ENCODE data around the gene MND1.

DNA sequence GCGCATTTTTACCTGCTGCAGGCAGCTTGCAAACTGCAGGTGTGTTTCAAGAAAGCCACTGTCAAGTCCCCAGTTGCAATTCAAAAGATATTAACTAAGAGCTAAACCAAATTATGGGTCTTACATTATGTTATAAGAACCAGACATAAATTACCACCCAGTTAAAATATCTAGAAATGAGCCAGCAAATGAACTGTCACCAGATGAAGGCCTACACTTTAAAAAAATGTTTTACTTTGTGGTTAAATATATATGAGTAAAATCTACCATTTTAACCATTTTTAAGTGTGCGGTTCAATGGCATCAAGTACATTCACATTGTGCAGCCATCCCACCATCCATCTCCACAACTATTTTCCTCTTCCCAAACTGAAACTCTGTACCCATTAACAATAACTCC, 89.7 kb downstream of the MND1 start:
- TF ChIP-seq EZH2 (IDR thresholded peaks at IDR 0.05; ENCODE audit: low read length, unreplicated experiment) = no peak
- TF ChIP-seq, protein P1, sequence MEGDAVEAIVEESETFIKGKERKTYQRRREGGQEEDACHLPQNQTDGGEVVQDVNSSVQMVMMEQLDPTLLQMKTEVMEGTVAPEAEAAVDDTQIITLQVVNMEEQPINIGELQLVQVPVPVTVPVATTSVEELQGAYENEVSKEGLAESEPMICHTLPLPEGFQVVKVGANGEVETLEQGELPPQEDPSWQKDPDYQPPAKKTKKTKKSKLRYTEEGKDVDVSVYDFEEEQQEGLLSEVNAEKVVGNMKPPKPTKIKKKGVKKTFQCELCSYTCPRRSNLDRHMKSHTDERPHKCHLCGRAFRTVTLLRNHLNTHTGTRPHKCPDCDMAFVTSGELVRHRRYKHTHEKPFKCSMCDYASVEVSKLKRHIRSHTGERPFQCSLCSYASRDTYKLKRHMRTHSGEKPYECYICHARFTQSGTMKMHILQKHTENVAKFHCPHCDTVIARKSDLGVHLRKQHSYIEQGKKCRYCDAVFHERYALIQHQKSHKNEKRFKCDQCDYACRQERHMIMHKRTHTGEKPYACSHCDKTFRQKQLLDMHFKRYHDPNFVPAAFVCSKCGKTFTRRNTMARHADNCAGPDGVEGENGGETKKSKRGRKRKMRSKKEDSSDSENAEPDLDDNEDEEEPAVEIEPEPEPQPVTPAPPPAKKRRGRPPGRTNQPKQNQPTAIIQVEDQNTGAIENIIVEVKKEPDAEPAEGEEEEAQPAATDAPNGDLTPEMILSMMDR (conservative IDR thresholded peaks at IDR 0.05; ENCODE audit: low read depth, low read length) = no peak
